GM12864 (cell line): ENCODE results near the gene ABCG1.

Source experiments
- DNase-seq: peaks from one replicate; pipeline ENCODE4 v3.0.0-alpha.2; 2011; ENCODE audit warnings: low read depth
- H3K4me3 ChIP-seq: 2 replicates; pipeline ENCODE4 v1.5.1; 2011; ENCODE audit warnings: mild to moderate bottlenecking, low read depth, low read length, control low read depth
- TF ChIP-seq, protein P1 (sequence below): IDR thresholded peaks from 2 replicates; pipeline ENCODE4 v1.5.1; 2011; ENCODE audit warnings: low read depth, mild to moderate bottlenecking, moderate library complexity, low read length, control low read depth, inconsistent platforms; ENCODE audit errors: missing control alignments

The ABCG1 gene

DNA sequence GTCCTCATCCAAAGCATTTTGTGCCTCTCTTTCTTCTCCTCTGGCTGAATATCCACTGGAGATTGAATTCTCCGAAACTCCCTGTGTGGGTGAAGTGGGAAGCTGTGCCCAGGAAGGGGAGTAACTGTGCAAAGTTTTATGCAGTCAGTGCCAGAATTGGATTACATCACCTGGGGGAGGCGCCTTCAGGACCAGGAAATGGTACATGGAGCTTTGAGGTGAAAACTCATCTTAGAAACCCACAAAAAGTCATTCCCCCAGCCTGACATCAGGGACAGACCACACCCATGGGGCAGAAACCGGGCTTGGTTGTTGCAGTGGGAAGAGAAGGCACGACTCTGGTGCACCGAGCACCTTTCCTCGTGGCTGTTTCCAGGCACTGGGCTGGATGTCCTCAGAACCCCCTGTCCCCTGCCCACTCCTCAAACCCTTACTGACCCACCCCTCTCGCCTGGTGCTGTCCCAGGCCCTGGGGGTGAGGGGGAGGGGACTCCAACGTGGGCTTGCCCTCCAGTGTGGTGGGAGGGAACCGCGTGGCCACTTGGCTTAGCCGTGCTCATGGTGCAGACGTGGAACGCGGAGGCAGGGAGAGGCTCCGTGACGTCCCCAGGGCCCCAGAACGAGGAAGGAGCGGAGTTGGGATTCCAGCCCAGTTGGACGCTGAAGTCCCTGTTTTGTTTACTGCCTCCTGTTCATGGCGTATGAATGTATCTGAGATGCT is 80.5 kb downstream of the ABCG1 start:
- no peak overlapping the region for H3K4me3 ChIP-seq
- TF ChIP-seq, protein P1, sequence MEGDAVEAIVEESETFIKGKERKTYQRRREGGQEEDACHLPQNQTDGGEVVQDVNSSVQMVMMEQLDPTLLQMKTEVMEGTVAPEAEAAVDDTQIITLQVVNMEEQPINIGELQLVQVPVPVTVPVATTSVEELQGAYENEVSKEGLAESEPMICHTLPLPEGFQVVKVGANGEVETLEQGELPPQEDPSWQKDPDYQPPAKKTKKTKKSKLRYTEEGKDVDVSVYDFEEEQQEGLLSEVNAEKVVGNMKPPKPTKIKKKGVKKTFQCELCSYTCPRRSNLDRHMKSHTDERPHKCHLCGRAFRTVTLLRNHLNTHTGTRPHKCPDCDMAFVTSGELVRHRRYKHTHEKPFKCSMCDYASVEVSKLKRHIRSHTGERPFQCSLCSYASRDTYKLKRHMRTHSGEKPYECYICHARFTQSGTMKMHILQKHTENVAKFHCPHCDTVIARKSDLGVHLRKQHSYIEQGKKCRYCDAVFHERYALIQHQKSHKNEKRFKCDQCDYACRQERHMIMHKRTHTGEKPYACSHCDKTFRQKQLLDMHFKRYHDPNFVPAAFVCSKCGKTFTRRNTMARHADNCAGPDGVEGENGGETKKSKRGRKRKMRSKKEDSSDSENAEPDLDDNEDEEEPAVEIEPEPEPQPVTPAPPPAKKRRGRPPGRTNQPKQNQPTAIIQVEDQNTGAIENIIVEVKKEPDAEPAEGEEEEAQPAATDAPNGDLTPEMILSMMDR = no peak
- DNase-seq = no peak

DNA sequence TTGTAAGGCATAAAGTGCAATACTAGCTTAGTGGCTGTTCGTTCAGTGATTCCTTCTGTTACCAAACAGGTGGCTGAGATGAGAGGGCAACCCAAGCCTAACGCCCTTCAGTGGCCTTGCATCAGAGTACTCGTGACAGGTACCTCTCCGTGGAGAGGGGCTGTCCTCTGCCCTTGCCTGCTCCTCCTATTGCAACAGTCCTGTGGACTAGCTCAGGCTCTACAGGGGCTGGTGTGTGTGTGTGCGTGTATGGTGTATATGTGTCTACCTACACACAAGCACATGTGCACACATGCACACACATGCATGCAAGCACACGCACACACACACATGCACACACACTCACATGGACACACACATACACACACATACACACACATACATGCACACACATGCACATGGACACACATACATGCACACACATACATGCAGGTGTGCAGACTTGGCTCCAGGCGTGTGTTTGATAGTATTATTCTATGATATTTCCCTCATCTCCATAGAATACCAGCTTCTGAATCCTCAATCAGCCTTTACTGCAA is 81.2 kb downstream of the ABCG1 start:
- TF ChIP-seq, protein P1 = no peak
- H3K4me3 ChIP-seq = no peak overlapping the region
- DNase-seq = no peak

DNA sequence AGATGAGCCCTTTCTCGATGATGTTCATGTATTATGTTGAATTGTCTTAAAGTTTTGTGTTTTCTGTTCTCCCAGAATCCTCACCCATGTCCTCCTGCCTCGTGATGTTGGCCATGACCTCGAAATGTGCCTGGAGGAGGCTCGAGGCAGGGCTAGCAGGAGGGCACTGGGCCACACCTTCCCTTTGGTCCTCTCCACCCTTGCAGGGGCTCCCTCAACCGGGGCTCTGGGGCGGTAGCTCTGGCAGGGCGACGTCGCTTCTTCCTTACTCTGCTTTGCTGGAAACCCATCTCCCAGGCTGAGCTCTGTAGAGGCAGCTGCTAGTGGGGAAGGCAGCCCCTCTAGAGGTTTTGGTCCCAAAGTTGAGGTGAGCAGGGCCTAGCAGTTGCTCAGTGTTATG is 82.0 kb downstream of the ABCG1 start:
- DNase-seq = no peak
- TF ChIP-seq, protein P1 = no peak
- no peak overlapping the region for H3K4me3 ChIP-seq

DNA sequence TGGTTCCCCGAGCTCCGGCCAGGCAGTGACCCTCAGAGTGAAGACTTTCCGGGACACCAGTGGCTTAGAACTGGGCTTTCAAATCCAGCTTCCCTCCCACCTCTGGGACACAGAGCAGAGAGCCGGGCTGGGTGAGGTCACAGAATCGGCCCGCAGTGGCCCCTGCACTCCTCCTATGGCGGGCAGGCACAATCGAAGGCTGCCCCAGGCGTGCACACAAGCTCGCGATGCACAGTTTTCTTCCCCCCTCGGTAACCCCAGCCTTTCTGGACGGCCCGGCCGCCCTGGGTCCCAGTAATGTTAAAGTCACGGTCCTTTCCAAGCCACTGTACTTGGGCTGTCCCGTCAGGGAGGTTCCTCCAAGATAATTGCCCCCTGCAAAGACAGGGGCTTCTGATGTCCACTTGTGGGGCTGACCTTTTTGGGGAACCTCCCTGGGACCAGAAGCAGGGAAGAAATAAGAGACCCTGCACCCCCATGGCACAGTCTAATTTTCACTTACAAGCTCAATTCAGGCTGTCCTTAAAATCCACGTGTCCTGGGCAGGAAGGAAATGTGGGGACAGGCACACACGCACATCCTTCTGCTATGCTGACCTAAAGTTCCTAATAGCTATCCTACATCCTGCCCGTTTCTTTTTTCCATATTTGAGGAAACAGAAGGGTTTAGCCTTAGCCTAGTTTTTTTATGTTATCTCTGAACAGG is 82.6 kb downstream of the ABCG1 start:
- TF ChIP-seq, protein P1 = no peak
- no peak for DNase-seq

DNA sequence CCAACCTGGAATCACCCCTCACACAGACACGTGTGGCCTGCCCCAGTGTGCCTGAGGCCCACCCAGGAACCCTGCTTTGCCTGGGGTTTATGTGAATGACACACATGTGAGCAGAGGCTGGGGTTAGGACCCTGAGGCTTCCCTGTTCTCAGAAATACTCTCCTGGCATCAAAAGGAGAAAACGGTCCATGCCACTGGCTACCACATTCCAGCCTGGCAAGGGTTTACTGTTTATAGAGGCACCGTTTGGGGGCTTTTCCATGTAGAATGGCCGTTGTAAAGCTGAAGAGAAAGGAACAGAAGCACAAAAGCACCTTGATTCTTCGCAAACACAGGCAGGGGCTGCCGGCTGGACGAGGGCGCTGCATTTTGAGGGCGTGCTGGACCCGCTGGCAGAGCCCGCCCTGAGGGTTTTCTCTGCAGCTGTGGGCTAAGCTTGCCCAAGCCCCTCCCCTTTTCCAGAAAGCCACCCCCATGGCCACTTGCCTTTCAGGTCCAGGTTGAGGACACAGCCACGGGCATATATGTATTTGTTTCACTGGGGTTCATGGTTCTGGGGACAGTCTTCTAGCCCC is 83.2 kb downstream of the ABCG1 start:
- TF ChIP-seq, protein P1 = no peak
- DNase-seq = no peak

More for the DNA sequence above, 82.6 kb downstream of the ABCG1 start:
- H3K4me3 ChIP-seq = no peak overlapping the region

DNA sequence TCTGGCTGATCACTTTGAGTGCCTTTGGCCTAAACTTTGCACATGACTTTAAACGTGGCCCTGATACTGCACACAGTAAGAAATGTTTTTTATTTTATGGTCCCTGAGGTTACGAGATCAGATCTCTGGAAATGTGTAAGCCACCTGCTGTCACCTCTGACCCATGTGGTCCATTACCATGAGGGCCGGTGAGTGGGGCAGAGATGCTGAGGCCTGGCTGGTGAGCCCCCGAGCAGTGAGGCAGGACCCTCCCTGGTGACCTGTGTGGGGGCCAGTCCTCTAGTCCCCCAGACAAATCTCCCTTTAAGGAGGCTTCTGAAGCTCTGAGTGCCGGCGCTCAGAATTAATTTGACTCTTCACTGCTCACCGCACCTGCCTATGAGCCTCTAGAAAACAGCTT is 83.9 kb downstream of the ABCG1 start:
- no peak overlapping the region for H3K4me3 ChIP-seq
- TF ChIP-seq, protein P1 = no peak
- no peak for DNase-seq

More for the DNA sequence above, 83.2 kb downstream of the ABCG1 start:
- H3K4me3 ChIP-seq = no peak overlapping the region
